Sigmoid colon (tissue), 7 donors: ENCODE measurements around the gene ANKRD44. TPM values are rescaled to one million over a fixed set of nuclear protein-coding genes. Genes with fewer than 3 reads are reported as not detected.

ENCODE experiments used
- DNase-seq: peaks from one replicate; pipeline ENCODE4 v3.0.0-alpha.2; 2019
- H3K27ac ChIP-seq, 4 donors: fragments of 200-600 bp; sonication (generic); one replicate each; pipeline ENCODE4 v1.5.1; 2016 to 2019; ENCODE audit warnings: mild to moderate bottlenecking in 1 of 4
- H3K27me3 ChIP-seq, 3 donors: fragments of 200-600 bp; sonication (generic); one replicate each; pipeline ENCODE4 v1.5.1; 2019; ENCODE audit warnings: mild to moderate bottlenecking in 1 of 3
- H3K36me3 ChIP-seq, 4 donors: fragments of 200-600 bp; sonication (generic); one replicate each; pipeline ENCODE4 v1.5.1; 2016 to 2019
- H3K4me1 ChIP-seq, 4 donors: fragments of 200-600 bp; sonication (generic); one replicate each; pipeline ENCODE4 v1.5.1; 2017 to 2019
- H3K4me3 ChIP-seq, 4 donors: fragments of 200-600 bp; sonication (generic); one replicate each; pipeline ENCODE4 v1.5.1; 2017 to 2019; ENCODE audit warnings: mild to moderate bottlenecking in 2 of 4, moderate library complexity in 1 of 4
- H3K9me3 ChIP-seq, 4 donors: fragments of 200-600 bp in 3 of 4; sonication (generic) in 3 of 4; one replicate each; pipeline versions ENCODE4 v1.5.1 to v1.6.1; 2013 to 2019
- CTCF ChIP-seq, 4 experiments: fragments of 450-650 bp in 3 of 4; fragments of 200-600 bp in 1 of 4; IDR thresholded peaks; one replicate each; pipeline ENCODE4 v1.5.1; 2016 to 2019; ENCODE audit warnings: antibody characterized with exemption in 4 of 4, mild to moderate bottlenecking in 3 of 4, moderate library complexity in 2 of 4
- EP300 ChIP-seq, 4 donors: sonication (generic); formaldehyde crosslinking; IDR thresholded peaks; one replicate each; pipeline ENCODE4 v1.6.1; 2017; ENCODE audit warnings: antibody characterized with exemption in 4 of 4
- POLR2A ChIP-seq, 2 donors: fragments of 450-650 bp; IDR thresholded peaks; one replicate each; pipeline ENCODE4 v1.6.1; 2016; ENCODE audit warnings: antibody characterized with exemption in 2 of 2, mild to moderate bottlenecking in 2 of 2, moderate library complexity in 2 of 2
- POLR2AphosphoS5 ChIP-seq, 4 donors: sonication (generic); formaldehyde crosslinking; IDR thresholded peaks; one replicate each; pipeline ENCODE4 v1.6.1; 2017; ENCODE audit warnings: antibody characterized with exemption in 4 of 4
- WGBS, 2 donors: extraction: QIAGEN DNeasy Blood & Tissue Kit; methylation state at CpG; one replicate each; pipeline ENCODE4 v1.1.7; 2013; 5-methylcytosine and 5-hydroxymethylcytosine counted together
- intact Hi-C: fragments of 100-400 bp; cut with DNase I; formaldehyde crosslinking; loops from one replicate; pipeline ENCODE4 v1.15.1; 2023
- polyA plus RNA-seq, 3 donors: library from polyadenylated mRNA; stranded (reverse); fragments of 200-250 nt; gene quantifications; one replicate each; pipeline ENCODE4 v1.2.3, GENCODE V29; 2013
- total RNA-seq, 4 donors: library from RNA; depleted of rRNA; stranded (reverse); fragments of >200 nt; gene quantifications; one replicate each; pipeline ENCODE4 v1.1.0, GENCODE V29; 2016
- donor health status: healthy with polysubstance abuse.
- donor health status: Bipolar disorder and iron deficiency.
- donor health status: healthy.

Gene ANKRD44
- total and polyA plus RNA-seq, 7 donors, result 1.2 to 41.1 (median 34.2) TPM

GRCh38 chr2:197075754-197076337 lies 234.7 kb downstream of the ANKRD44 start:
- Histone ChIP-seq H3K9me3 (no peaks in the 10 kb centered on the region), H3K4me1 (peaks cover 0 to 22% (median 18%) of the 10 kb centered on the region in 4 donors), H3K36me3 (peaks cover 0 to 27% (median 0%) of the 10 kb centered on the region in 4 donors), H3K27ac (peak overlapping the region in 1 of 4 donors; percentile 12), H3K4me3 (no peak overlapping the region), H3K27me3 (no peaks in the 10 kb centered on the region)
- no peak for DNase-seq
- 92 to 93% methylated on average over 7 of the region's 7 CpGs for WGBS, 2 donors
- intact Hi-C loops, result no loop called here
- TF ChIP-seq POLR2AphosphoS5 (IDR thresholded peaks at IDR 0.05), result no peak
- peak in 1 of 4 experiments; percentile 21 for TF ChIP-seq CTCF (IDR thresholded peaks at IDR 0.05)

- H3K36me3 ChIP-seq, result peaks cover 0 to 26% (median 0%) of the 10 kb centered on the region in 4 donors
- H3K27me3 ChIP-seq, result no peaks in the 10 kb centered on the region
- no peak for DNase-seq
- no peak overlapping the region for H3K4me3 ChIP-seq
- H3K4me1 ChIP-seq, result peaks cover 0 to 17% (median 13%) of the 10 kb centered on the region in 4 donors
- 81 to 97% methylated on average over 2 of the region's 2 CpGs for WGBS, 2 donors
- TF ChIP-seq CTCF (IDR thresholded peaks at IDR 0.05), result no peak
- no peak for TF ChIP-seq POLR2AphosphoS5 (IDR thresholded peaks at IDR 0.05)
- no peak for TF ChIP-seq POLR2A (IDR thresholded peaks at IDR 0.05)
- no peak for TF ChIP-seq EP300 (IDR thresholded peaks at IDR 0.05)
- no peaks in the 10 kb centered on the region for H3K9me3 ChIP-seq
- intact Hi-C loops, result no loop called here
- H3K27ac ChIP-seq, result peak overlapping the region in 2 of 4 donors; percentile 3 to 12
Measured at GRCh38 chr2:197075281-197075680, 235.3 kb downstream of the ANKRD44 start.

GRCh38 chr2:197073701-197074433 lies 236.7 kb downstream of the ANKRD44 start:
- no peak overlapping the region for H3K27ac ChIP-seq
- TF ChIP-seq CTCF (IDR thresholded peaks at IDR 0.05) (no peak), POLR2A (IDR thresholded peaks at IDR 0.05) (no peak), EP300 (IDR thresholded peaks at IDR 0.05) (no peak), POLR2AphosphoS5 (IDR thresholded peaks at IDR 0.05) (no peak)
- no peak overlapping the region for H3K4me3 ChIP-seq
- intact Hi-C loops, result no loop called here
- DNase-seq, result peak; percentile 71
- no peaks in the 10 kb centered on the region for H3K9me3 ChIP-seq
- WGBS, 2 donors, result 31 to 80% methylated on average over 1 of the region's 1 CpG
- no peaks in the 10 kb centered on the region for H3K27me3 ChIP-seq
- H3K36me3 ChIP-seq, result peaks cover 0 to 26% (median 0%) of the 10 kb centered on the region in 4 donors
- H3K4me1 ChIP-seq, result peaks cover 0 to 4% (median 0%) of the 10 kb centered on the region in 4 donors

- intact Hi-C loops, result no loop called here
- Histone ChIP-seq H3K27ac (no peak overlapping the region), H3K36me3 (peaks cover 0 to 21% (median 0%) of the 10 kb centered on the region in 4 donors), H3K27me3 (no peaks in the 10 kb centered on the region), H3K9me3 (no peaks in the 10 kb centered on the region), H3K4me3 (no peak overlapping the region), H3K4me1 (peaks cover 0 to 4% (median 0%) of the 10 kb centered on the region in 4 donors)
- no peak for DNase-seq
- TF ChIP-seq POLR2AphosphoS5 (IDR thresholded peaks at IDR 0.05), result no peak
- TF ChIP-seq CTCF (IDR thresholded peaks at IDR 0.05), result no peak
- TF ChIP-seq EP300 (IDR thresholded peaks at IDR 0.05), result no peak
- TF ChIP-seq POLR2A (IDR thresholded peaks at IDR 0.05), result no peak
- WGBS, 2 donors, result 76 to 99% methylated on average over 2 of the region's 2 CpGs
Measured at GRCh38 chr2:197073270-197073669, 237.3 kb downstream of the ANKRD44 start.
